DOHH2 (cell line): Measurements from ENCODE around the gene SCRN1.

Source experiments
- EZH2phosphoT487 ChIP-seq: fragments of 200-600 bp; sonication (generic); IDR thresholded peaks from 2 replicates; pipeline ENCODE4 v1.6.1; 2017; ENCODE audit warnings: borderline replicate concordance, mild to moderate bottlenecking, antibody characterized with exemption, low read length, moderate library complexity, mixed read lengths
- TF ChIP-seq, protein P1 (sequence below): fragments of 200-600 bp; sonication (generic); IDR thresholded peaks from one replicate; pipeline ENCODE4 v1.5.1; 2014; ENCODE audit warnings: antibody characterized with exemption, mild to moderate bottlenecking, low read depth, low read length; ENCODE audit not compliant: poor library complexity, severe bottlenecking

DNA sequence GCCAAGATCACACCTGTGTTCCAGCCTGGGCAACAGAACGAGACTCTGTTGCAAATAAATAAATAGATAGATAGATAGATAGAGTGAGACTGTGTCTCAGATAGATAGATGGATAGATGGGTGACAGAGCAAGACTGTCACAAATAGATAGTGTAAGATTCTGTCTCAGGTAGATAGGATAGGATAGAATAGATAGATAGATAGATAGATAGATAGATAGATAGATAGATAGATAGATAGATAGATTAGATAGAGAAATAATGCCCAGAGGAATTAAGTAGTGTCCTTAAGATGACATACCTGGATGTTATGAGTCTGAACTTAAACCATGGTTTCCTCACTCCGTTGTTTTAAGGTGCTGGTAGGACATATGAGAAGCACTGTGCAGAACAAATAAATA lies 46.6 kb upstream of the SCRN1 start:
- TF ChIP-seq, protein P1, sequence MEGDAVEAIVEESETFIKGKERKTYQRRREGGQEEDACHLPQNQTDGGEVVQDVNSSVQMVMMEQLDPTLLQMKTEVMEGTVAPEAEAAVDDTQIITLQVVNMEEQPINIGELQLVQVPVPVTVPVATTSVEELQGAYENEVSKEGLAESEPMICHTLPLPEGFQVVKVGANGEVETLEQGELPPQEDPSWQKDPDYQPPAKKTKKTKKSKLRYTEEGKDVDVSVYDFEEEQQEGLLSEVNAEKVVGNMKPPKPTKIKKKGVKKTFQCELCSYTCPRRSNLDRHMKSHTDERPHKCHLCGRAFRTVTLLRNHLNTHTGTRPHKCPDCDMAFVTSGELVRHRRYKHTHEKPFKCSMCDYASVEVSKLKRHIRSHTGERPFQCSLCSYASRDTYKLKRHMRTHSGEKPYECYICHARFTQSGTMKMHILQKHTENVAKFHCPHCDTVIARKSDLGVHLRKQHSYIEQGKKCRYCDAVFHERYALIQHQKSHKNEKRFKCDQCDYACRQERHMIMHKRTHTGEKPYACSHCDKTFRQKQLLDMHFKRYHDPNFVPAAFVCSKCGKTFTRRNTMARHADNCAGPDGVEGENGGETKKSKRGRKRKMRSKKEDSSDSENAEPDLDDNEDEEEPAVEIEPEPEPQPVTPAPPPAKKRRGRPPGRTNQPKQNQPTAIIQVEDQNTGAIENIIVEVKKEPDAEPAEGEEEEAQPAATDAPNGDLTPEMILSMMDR = no peak
- no peak for TF ChIP-seq EZH2phosphoT487
